SW 1271 (cell line): ENCODE data around the gene ACTR1A.
"Not testable (repeated sequence)": the region's sequence is repeated elsewhere in the genome, so short reads cannot be mapped to it uniquely, and the experiment has no call there.

ENCODE experiments used
- DNase-seq, 2 experiments: peaks; one replicate each; lab custom pipeline; 2025; lab: John Stamatoyannopoulos, UW

The ACTR1A gene

GRCh38 chr10:102502337-102503151 is at the start of gene ACTR1A:
Gene ACTR1A, minus strand, starts transcription at chr10:102502712. Its CDS starts 65 bp downstream, at chr10:102502647.
- peak; percentile 96 to 99 for DNase-seq

- DNase-seq = no peak
Measured at GRCh38 chr10:102550636-102551210, 48.2 kb upstream of the ACTR1A start.

- no peak for DNase-seq
Measured at GRCh38 chr10:102549549-102549948, 47.0 kb upstream of the ACTR1A start.

DNA sequence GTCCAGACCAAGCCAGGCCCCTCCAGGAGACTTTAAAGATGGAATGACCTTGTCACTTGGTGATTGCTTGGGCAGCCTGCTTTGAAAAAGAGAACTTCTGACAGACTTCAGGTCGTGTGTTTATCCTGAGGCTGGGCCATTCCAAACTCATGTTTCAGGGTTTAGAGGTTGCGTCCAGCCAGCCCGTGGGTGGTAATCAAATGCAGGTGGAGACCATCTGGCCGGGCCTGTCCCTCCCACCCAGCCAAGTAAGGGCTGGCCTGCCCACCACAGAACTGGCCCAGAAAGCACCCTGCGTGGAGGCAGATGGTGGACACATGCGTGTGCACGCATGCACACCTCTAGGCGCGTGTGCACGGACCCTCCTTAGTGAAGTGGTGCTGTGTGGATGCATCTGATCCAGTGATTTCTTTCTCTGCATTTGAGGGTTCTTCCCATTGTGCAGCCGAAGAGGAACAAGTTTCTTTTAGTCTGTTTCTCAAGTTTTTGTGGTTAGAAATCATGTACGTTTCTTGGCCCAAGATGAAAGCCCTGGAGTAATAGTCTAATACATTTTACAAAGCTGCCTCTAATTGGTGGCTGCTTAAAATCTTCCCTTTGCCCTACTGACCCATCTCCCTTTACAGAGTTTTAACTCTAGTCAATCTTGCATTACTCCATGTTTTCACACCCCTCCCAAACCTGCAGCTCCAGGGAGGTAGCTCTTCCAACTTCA is 44.3 kb upstream of the ACTR1A start:
- DNase-seq = no peak

GRCh38 chr10:102545997-102546396 is 43.5 kb upstream of the ACTR1A start:
- no peak for DNase-seq

GRCh38 chr10:102545265-102545871 is 42.9 kb upstream of the ACTR1A start:
- no peak for DNase-seq

DNA sequence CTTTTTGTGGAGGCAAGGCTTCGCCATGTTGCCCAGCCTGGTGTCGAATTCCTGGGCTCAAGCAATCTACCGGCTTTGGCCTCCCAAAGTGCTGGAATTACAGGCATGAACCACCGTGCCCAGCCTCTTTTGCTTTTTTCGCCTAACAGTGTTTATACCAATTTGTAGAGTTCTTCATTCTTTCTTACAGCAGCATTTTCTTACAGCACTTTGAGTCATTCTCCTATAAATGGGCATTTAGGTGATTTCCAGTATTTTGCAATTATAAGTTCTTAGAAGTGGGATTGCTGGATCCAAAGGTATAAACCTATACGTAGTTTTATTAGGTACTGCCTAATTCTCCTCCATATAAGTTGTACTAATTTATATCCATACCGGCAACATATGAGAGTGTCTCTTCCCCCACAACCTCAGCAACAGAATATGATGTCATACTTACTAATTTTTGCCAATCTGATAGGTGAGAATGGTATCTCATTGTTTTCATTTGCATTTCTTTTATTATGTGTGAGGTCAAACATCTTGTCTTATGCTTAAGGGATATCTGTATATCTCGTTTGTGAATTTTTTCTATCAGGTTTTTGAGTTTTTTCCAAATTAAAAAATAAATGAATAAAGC is 40.4 kb upstream of the ACTR1A start:
- no peak for DNase-seq

GRCh38 chr10:102540023-102540422 is 37.5 kb upstream of the ACTR1A start:
- DNase-seq = peak in 1 of 2 experiments; percentile 24

DNA sequence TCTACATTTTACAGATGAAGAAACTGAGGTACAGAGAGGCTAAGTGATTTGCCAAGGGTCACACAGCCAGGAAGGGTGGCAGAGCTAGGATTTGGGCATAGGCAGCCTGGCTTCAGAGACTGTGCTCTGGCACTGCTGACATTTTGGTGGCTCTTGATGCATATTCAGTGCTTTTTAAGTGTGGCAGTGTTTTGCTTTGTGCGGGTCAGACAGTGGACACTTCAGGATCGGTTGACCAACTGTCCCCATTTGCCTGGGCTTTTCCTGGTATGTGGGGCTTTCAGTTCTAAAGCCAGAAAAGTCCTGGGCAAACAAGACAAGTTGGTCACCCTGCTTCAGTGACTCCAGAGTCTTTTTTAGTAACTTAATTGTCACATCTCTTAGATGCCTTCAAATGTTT is 36.3 kb upstream of the ACTR1A start:
- DNase-seq = no peak

DNA sequence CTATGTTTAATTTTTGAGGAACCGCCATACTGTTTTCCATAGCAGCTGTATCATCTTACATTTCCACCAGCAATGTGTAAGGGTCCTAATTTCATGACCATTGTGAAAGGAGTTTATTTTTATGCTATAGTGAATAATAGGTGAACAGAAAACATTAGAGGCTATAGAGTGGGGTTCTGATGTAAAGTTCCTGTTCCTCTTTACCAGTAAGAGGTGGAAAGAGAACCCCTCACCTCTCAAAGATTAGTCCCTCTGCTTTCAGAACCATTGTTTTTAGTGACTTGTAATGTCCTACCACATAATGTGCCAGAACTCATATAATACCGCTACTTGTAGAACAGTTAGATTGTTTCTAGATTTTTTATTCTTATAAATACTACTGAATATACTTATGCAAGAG is 35.4 kb upstream of the ACTR1A start:
- no peak for DNase-seq

DNA sequence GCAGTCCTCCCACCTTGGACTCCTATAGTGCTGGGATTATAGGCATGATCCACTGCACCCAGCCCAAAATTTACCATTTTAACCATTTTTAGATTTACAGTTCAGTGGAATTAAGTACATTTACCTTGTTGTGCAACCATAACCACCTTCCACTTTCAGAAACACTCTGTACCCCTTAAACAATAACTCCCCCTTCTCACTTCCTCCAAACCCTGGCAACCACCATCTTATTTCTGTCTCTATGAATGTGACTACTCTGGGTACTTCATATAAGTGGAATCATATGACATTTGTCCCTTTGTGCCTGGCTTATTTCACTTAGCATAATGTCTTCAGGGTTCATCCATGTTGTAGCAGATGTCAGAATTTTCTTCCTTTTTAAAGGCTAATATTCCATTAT is 34.9 kb upstream of the ACTR1A start:
- no peak for DNase-seq

GRCh38 chr10:102535481-102536147 is 33.1 kb upstream of the ACTR1A start:
- DNase-seq = no peak

- not testable (repeated sequence) for DNase-seq
Measured at GRCh38 chr10:102534966-102535365, 32.5 kb upstream of the ACTR1A start.

DNA sequence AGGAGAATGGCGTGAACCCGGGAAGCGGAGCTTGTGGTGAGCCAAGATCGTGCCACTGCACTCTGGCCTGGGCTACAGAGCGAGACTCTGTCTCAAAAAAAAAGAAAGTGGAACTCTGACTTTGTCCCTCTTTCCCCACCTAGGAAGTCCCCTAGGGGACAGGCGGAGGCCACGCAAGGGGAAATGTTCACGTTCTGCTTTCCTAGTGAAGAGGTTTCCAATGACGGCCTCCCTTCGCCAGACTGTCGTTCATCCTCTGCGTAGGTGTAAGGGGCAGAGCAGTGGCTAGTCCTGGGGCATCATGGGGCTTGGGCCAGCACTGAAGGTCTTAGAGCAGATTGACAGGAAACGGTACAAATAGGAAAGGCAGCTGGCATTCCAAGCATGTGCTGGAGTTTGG is 31.8 kb upstream of the ACTR1A start:
- no peak for DNase-seq

DNA sequence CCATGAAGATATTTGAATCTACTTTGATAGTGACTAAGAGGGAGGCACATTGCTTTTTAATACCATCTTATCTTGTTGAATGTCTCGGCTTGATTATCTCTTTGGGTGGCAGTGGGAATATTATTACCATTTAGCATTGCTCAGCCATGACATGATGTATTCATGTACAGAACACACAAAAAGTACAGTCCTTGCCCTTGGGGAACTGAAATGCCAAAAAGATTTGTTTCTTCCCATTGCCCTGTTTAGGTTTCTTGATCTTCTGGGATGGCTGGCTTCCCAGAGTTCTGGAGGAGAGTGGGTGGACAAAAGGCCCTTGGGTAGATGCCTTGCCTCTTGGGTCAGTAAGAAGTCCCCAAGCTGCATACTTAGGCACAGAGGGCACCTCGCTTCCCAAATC is 25.0 kb upstream of the ACTR1A start:
- DNase-seq = no peak

DNA sequence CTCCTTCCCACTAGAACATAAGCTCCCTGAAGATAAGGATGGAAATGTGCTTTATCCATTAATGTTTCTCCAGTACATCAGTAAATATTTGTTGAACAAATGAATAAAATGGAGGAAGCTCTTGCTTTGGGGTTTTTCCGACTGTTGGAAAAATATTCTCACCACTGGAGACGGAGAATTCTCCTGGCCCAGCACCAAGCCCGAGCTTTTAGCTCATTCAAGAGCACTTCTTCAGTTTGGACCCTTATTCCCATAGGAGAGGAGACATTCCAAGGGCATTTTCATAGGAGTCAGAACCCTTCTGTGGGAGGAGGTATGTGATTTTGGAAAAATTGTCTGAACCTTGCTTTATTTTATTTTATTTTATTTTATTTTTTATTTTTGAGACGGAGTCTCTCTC is 22.2 kb upstream of the ACTR1A start:
- DNase-seq = no peak

DNA sequence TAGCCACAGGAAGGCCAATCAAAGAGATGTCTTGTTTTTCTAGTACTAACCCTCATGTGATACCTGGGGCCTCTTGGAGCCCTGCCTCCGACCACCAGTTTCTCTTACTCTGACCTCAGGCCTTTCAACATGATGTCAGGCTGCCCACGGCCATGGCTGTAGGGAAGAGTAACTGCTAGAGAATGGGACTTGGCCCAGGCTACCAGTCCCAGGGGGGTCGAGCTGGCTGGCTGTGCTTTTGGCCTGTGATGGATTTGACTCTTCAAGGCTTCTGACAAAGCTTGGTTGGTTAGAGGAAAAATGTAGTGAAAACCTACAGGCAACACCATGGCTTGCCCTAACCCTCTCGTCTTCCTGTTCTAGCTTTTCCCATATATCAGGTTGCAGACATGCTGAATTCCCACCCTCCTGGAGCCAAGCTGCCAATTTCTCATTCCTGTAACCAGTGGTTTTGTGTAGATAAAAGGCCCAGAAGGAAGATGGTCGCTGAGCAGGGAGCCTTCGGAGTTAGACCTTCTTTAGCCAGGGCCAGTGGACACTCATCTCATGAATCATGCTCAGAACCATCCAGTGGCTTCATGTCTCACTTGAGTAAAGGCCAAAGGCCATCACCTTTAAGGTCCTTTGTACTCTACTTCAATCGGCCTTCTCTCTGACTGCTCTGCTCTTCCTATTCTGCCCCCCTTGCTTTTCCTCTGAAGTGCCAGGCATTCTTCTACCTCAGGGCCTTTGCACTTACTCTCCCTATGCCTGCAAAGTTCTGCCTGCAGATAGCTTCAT is 20.9 kb upstream of the ACTR1A start:
- DNase-seq = no peak

DNA sequence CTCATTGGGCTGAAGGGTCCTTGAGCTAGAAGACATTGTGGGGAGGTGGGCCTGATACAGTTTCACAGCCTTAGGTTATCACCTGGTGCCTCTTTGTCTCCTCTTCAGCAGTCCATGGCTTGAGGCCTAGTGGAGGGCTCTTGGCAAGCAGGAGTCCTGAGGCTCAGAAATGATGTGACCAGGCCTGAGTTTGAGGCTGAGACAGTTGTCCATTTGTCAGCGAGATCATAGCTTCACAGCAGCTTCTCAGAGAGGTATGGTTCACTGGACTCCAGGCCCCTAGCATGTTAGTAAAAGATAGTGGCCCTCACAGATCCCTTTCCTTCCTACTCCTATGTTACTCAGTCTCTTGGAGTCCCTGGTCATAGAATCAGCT is 20.4 kb upstream of the ACTR1A start:
- DNase-seq = no peak

DNA sequence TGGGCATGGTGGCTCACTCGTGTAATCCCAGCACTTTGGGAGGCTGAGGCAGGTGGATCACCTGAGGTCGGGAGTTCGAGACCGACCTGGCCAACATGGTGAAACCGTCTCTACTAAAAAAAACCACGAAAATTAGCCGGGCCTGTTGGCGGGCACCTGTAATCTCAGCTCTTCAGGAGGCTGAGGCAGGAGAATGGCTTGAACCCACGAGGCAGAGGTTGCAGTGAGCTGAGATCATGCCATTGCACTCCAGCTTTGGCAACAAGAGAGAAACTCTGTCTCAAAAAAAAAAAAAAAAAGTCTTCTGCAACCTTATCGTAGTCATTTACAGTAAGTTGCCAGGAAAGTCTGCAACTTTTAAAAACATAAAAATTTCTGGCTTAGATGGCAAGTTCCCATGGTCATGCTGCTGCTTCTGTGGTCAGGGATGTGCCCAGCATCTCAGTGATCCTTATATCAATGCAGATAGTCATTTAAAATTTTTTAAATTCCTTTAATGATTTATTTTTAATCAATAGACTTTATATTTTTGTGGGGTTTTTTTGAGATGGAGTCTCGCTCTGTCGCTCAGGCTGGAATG is 16.8 kb upstream of the ACTR1A start:
- DNase-seq = no peak

DNA sequence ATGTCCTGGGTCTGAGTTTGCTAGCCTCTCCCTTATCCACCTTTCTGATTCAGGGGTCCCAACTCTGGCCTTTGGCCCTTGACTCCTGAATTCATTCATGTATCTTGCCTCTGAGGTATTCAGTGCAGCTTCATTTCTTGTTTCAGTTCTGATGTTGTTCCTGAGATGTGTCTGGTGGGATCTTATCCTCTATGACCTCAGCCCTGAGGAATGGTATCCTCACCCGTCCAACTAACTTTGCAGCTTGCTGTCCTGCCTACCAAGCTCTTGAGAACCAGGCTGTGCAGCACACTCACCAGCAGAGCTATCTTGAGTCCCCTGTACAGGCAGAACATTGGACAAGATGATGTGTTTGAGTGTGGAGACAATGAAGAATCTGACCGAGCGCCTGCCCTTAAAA is 15.0 kb upstream of the ACTR1A start:
- DNase-seq = no peak

- no peak for DNase-seq
Measured at GRCh38 chr10:102515724-102516123, 13.2 kb upstream of the ACTR1A start.
